GOT3 (cell line): ENCODE measurements around the gene APOL1.
"Not testable (repeated sequence)": the region's sequence is repeated elsewhere in the genome, so short reads cannot be mapped to it uniquely, and the experiment has no call there.

Experiments used
- DNase-seq: peaks from one replicate; lab custom pipeline; 2025; ENCODE audit warnings: mixed read lengths; lab: John Stamatoyannopoulos, UW

APOL1 gene, protein sequence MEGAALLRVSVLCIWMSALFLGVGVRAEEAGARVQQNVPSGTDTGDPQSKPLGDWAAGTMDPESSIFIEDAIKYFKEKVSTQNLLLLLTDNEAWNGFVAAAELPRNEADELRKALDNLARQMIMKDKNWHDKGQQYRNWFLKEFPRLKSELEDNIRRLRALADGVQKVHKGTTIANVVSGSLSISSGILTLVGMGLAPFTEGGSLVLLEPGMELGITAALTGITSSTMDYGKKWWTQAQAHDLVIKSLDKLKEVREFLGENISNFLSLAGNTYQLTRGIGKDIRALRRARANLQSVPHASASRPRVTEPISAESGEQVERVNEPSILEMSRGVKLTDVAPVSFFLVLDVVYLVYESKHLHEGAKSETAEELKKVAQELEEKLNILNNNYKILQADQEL

DNA sequence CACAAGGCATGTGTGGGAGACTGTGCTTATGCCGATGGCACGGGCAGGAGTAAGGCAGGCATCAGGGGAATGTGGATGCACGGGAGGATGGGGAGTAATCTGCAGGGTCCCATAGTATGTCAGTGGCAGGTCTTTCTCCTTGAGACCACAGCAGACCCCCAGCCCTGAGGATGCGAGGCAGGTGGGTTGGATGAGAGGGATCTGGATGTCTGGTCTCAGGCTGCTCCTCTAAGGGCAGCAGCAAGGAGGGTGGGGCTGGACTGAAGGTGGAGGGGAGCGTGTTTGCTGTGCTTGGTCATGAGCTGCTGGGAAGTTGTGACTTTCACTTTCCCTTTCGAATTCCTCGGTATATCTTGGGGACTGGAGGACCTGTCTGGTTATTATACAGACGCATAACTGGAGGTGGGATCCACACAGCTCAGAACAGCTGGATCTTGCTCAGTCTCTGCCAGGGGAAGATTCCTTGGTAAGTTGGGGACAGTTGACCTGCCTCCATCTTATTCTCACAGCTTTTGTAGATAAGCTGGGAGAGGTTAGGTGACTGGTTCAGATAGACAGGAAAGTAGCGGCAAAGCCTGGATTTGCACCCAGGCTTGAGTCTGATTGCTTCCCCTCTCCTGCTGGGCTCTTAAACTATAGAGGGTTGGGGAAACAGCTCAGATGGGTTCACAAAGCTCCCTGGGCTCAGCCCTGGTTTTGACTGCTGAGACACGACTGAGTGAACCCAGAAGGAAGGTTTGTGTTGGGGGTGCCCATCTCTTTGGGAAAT, at the start of gene APOL1:
Gene APOL1, plus strand, starts transcription at position 380 of the 769 bp plus-strand sequence. CDS start 1,823 bp downstream, outside the sequence.
- DNase-seq, result peak; percentile 20

DNA sequence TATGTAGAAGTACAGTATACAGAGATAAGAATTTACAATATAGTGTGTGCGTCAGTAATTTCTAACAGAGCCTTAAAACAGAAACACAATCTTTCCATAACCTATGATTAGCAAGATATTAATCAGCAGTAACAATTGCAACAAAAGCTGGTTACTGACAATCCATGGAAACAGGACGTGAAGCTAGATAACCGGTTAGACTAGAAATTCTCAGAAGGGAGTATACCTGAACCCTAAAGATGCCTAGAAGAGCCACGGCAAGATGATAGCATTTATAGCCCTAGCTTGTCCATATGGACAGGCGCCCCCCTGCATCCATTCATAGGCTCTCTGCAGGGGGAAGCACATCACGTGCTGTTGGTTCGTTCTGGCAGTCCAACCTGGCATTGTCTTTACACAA, 49.5 kb upstream of the APOL1 start:
- DNase-seq, result not testable (repeated sequence)

DNA sequence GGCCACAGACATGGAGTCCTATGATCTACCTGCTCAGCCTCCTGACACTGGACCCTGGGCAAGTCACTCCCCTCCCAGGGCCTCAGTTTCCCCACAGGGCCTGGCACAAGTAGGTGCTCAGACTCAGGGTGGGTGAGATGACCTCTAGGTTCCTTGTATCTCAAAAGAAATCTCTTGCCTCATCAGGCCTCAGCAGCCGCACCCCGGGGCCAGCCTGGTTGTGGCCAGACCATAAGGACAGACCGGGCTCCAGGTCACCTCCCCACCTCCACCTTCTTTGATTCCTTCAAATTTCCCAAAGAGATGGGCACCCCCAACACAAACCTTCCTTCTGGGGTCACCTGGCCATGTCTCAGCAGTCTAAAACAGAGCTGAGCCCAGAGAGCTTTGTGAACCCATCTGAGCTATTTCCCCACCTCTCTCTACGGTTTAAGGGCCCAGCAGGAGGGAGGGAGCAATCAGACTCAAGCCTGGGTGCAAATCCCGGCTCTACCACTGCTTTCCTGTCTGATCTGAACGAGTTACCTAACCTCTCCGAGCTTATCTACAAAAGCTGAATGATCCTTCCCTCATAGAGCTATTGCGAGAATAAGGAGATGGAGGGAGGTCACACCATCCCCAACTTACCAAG, 48.8 kb upstream of the APOL1 start:
- DNase-seq, result no peak

DNA sequence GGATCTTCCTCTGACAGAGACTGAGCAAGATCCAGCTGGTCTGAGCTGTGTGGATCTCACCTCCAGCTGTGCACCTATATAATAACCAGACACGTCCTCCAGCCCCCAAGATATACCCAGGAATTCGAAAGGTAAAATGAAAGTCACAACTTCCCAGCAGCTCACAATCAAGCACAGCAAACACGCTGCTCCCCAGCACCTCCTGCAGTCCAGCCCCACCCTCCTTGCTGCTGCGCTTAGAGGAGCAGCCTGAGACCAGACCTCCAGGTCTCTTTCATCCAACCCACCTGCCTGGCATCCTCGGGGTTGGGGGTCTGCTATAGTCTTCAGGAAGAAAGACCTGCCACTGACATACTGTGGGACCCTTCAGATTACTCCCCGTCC, 48.3 kb upstream of the APOL1 start:
- no peak for DNase-seq

DNA sequence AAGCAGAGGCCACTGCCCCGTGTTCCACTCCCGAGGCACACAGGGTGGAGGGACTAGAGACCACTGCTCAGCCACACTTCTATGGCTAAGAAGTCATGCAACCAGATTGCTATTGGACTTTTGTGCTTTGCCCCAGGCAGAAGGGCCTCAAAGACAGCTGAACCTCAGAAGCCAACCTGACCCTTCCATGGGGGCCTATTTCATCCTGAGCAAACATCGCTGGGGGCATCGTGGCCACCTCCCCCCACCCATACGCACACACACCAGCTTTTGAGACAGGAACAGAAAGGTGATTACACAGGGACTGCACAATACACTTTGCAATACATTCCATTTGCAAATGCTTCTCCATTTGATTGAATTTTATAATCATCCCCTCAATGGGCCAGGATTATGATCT, 47.4 kb upstream of the APOL1 start:
- DNase-seq, result not testable (repeated sequence)

DNA sequence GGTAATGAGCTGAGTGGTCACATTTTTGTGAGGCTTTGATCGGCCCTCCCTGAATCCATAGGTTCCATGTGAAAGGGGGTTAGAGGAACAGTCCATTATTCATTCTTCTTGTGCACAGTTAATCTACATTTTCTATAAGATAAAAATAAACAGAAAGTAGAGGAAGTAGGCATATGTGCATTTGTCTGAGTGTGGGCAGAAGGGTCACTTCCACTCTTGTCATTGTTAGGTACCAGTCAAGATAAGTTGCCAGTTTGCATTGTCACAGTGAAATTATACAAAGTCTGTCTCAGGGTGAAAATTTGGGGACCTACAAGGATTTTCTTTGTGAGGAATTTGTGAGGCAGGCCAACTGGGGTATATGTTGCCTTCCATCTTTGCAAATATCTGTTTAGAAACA, 46.7 kb upstream of the APOL1 start:
- no peak for DNase-seq

DNA sequence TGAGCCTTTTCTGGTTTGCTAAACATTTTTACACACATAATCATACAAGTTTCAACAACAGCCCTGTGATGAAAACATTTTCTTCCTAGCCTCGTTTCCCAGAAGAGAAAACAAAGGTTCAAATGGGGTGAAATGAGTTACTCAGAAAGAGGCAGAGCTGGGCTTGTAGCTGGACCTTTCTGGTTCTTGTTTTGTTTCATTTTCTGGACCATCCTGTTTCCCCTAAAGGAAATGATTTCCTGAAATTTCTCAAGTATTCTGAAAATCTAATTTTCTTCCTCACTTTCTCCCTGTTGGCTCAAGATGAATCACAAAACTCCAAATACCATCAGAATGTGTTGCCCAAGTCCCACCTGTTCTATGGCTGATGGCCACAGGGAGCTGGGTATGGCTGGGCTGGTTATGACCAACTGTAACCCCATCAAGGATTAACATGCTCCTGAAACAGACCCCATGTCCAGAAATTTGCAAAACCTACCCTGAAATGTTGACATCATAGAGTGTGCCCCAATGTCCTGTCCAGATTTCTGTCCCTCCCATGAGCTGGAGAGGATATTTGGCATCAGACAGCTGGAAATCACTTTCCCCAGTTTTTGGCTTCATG, 44.7 kb upstream of the APOL1 start:
- no peak for DNase-seq

DNA sequence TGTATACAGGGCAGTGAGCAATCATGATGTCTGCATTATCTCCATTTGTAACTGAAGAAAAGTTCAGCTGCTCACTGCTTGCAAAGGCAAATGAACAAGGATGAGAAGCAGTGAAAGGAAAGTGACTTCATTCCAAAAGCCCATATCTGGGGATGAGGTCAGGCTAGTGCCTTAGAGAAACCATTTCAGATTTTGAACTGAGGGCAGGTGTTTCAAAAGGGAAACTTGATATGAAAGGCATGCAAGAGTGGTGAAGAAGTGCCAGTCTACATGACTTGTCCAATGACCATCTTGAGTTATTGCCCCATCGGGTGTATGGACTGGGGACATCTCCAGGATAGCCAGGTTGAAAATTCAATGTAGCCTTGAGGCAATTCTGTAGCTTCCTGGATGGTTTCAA, 44.0 kb upstream of the APOL1 start:
- no peak for DNase-seq

DNA sequence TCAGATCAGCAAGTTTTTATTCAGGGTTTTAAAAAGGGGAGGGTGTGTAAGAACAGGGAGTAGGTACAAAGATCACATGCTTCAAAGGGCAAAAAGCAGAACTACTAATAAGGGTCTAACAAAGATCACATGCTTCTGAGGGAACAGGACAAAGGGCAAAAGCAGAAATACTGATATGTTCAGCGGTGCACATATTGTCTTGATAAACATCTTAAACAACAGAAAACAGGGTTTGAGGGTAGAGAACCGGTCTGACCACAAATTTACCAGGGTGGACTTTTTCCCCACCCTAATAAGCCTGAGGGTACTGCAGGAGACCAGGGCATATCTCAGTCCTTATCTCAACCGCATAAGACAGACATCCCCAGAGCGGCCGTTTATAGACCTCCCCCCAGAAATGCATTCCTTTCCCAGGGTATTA, 43.4 kb upstream of the APOL1 start:
- DNase-seq, result not testable (repeated sequence)

DNA sequence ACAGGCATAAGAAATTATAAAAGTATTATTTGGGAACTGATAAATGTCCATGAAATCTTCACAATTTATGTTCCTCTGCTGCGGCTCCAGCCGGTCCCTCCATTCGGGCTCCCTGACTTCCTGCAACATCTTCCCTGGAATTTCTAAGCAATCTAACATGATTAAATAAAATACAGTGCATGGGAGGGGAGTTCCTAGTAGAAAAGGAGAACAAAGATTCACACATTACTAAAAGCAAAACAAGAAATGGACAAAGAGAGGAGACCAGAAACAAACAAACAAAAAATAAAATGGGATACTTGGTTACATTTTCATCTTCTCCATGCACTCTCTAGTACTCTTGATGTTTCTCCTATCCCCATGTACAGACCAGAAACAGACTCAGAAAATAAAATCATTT, 42.7 kb upstream of the APOL1 start:
- DNase-seq, result no peak

DNA sequence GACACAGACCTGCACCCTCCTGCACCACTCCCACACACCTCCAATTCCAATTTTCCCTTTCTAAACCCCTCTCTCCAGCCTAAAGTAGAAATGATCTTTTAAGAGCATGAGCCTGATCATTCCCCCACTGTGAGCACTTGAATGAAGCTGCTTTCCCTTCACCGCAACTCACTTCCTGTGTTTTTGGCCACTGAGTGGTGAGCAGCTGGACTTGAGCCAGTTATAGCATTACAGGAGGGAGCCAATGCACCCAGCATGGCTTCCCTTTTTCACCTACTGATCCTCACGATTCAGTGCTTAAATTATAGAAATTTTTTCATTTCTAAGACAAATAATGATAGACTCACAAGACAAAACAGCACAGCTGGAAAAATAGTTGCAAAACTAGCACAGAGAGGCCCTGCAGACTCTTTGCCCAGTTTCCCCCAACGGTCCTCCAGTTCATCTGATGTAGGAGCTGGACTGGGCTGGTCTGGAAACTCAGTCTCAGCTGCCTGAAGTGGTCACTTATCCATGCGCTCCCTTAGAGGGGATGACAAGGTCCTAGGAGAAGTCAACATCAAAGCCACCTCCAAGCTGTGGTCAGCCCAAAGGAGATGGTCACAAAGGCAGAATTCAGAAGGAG, 41.6 kb upstream of the APOL1 start:
- no peak for DNase-seq

DNA sequence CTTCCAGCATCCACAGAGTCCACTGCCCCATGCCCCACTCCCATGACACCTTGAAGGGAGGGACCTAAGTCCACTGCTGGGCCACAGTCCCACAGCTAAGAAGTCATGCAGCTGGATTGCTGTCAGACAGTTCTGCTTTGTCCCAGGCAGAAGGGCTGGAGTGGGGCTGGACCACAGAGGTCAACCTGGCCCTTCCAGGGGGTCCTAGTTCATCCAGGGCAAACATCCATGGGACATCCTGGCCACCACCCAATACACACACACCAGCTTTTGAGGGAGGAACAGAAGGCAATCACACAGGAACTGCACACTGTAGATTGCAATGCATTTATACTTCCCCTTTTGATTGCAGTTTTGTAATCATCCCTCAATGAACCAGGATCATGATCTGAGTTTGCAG, 40.0 kb upstream of the APOL1 start:
- DNase-seq, result no peak

DNA sequence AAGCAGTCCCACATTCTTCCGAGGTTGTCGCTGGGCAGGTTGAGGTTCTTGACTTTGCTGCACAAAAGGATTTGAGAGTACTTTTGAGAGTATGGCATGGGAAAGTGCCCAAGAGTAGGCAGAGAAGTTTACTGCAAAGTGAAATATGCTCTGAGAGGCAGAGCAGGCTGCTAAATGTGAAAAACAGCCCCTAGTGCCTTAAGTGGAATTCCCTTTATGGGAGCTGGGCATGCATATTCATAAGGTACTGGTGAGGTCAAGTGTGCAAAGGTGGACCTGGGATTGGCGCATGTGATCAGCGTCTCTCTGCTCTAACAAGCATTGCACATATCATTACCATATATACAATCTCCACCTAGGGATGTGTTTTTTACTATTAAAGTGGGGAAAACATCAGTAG, 39.3 kb upstream of the APOL1 start:
- no peak for DNase-seq

DNA sequence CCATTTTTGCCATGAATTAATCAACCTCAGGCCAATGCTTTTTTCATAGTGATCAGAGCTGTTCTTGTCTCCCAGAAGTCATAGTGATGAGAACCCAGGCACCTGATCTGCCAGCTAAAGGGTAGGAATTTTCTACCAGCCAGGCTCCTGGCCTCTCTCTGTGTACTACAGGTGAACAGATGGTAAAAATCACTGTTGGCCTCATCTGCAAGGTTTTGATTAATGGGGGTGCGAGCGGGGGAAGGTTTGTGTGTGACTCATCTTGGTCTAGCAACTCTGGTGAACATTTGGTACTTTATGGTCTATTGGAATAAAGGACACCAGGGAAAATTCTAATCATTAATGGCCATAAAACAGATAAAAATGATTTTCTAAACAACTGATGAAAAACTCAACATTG, 37.0 kb upstream of the APOL1 start:
- no peak for DNase-seq

DNA sequence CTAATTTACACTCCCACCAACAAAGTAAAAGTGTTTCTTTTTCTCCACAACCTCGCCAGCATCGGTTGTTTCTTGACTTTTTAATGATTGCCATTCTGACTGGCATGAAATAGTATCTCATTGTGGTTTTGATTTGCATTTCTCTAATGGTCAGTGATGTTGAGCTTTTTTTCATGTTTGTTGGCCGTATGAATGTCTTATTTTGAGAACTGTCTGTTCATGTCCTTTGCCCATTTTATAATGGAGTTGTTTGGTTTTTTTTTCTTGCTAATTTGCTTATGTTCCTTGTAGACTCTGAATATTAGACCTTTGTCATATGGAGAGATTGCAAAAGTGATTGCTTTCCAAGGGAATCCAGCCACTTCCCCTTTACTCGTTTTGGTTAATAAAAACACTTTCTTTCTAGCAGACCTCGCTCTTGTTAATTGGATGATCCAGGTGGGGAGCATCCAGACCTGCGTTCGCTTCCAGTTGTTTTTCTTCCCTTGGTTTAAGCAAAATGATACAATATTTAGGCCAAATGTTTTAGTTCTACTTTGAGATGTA, 34.2 kb upstream of the APOL1 start:
- DNase-seq, result no peak

DNA sequence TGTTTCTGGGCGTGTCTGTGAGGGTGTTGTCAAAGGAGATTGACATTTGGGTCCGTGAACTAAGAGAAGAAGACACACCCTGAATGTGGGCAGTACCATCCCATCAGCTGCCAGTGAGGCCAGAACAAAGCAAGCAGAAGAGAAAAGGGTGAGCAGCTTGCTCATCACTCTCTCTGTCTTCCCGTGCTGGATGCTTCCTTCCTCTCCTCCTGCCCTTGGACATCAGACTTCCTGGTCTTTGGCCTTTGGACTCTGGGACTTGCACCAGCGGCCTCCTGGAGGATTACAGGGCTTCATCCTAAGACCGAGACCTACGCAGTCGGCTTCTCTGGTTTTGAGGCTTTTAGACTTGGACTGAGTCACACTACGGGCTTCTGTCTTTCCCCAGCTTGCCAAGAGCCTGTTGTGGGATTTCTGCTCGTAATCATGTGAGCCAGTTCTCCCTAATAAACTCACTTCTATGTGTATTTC, 32.4 kb upstream of the APOL1 start:
- DNase-seq, result no peak

DNA sequence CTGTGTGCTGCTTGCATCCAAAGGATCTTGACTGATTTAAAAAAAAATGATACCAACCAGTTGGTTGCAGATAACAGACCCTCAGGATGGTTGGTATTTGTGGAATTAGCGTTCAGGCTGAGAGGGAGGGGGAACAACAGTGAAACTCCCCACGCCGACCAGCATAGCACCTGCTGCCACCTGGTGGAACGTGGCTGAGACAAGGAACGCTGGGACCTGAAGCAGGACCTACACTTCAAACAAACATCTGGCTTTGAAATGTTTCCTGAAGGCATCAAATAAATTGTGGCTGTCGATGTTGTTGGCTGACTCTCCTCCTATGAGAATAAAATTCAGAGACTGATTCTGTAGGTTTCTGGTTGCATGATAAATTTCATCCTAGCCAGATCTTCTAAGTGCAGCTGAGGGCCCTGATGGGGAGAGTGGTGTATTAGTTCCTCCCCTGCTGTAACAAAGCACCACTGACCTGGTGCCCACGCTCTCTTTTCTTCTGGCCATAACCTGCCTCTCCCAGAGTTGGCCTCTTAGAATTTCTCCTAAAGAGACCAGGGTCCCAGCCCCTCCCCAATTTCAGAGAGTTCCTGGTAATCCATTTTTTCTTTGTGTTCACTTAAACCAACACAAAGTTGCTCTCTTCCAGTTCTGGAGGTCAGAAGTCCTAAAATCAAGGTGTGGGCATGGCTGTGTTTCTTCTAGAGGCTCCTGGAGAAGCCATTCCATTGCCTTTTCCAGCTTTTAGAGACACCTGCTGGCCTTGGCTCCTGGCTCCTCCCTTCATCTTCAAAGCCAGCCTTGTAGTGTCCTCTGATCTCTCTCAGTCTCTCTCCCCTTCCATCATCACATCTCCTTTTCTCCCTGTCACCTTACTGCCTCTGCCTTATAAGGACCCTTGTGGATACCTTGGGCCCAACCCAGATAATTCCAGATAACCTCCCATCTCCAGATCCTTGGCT, 30.9 kb upstream of the APOL1 start:
- DNase-seq, result no peak

DNA sequence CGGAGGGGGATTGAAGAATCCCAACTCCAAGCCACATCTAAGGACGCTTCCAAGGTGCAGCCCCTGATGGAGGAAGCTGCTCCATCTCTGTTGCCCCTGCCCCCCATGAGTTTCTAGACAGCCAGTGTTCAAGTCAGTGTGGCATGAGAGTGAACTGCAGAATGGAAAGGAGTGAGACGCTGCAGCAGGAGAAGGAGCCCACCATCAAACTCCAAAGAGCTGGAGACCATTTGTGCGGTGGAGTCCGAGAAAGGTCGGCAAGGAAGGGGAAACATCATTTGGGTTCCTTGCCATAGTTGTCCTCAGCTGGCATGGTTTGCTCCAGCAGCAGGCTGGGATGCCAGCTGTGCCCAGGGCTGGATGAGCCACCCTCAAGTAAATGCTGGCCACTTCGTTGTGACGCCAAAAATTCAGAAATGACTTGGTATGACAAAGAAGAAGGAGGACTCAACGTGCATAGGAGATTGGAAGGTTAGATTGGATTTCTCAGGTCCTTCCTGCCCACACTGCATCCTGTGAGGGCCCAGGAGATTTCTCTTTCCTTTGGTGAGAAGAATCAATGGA, 30.0 kb upstream of the APOL1 start:
- DNase-seq, result no peak

DNA sequence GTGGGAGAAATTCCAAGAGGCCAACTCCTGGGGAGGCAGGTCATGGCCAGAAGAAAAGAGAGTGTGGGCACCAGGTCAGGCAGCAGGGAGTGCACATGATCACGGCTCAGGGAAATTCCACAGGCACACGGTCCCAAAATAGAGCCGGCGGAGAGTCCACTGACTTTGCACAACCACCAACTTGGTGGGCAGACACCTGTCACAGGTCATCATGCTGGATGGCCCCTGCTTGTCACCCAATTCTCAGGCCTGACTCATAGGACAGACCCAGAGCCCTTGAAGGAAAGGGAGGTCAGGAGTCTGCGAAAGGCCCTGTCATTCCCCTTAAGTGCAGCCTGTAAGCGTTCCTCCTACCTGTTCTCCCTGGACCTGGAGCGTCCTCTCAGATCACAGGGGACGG, 29.4 kb upstream of the APOL1 start:
- no peak for DNase-seq

DNA sequence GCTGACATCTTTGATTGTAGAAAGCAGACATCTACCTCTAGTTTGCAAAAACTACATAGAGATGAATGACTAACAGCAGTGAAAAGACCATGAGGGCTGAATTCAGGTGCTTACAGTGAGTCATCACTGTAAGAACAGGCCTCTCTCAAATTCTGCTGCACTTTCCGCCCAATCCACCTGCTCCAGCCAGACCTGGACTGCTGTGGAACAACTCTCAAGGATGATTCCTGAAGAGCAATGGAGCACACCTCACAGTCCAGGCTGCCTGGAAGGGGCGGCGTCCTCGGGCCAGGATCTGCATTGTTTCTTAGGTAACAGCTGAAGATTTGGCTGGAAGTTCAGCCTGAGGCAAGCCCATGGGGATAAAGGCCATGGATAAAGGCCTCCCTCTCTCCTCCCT, 28.7 kb upstream of the APOL1 start:
- DNase-seq, result no peak
